Stimulated activated CD4-positive, alpha-beta T cell treated with anti-CD3 and anti-CD28 coated beads, Interleukin-15, amount 100 ng/mL, for 24 hours (primary cell): ENCODE results near the gene IGHMBP2.
"Not testable (repeated sequence)": the region's sequence is repeated elsewhere in the genome, so short reads cannot be mapped to it uniquely, and the experiment has no call there.

Source experiments
- DNase-seq: peaks from one replicate; pipeline ENCODE4 v3.0.0-alpha.2; 2020

The IGHMBP2 gene

DNA sequence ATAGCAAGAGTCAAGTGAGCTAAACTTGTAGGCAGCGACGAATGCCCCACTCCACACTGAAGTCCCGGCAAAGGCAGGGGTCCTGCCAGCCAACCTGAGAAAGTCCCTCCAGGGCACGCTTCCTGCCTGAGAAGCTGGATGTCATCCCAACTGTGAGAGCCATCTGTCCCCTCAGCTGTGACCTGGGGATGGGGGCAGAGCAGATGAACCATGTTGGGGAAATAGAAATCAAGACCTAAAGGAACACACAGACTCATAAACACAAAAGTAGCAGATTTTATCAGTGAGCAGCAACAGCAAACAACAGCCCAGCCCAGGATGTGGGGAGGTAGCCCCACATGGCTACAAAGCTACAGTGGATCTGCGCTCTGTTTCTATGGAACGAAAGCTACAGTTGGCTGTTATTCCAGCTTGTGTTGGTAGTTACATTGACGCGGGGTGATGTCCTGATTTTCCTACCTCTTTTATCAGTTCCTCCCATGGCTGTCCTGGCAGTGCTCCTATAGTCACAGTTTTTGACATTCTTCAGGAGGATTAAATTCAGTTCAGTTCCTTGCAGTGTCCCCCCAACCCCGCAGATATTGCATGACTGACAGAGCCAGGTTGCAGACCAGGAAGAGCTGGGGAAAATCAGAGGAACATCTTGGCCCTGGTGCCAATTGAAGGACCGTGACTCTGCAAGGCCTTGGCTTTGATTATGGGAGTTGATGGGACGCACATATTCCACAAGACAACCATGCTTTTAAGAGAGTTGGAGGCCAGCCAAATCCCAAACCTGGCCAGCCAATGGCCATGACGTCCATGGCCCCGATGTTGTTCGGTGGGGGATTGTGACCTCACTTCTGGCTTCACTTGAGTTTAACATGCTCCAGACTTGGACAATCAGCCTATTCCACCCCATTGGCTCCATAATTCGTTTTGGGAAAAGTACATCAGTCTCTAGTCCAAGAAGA, 62.5 kb downstream of the IGHMBP2 start:
- no peak for DNase-seq

DNA sequence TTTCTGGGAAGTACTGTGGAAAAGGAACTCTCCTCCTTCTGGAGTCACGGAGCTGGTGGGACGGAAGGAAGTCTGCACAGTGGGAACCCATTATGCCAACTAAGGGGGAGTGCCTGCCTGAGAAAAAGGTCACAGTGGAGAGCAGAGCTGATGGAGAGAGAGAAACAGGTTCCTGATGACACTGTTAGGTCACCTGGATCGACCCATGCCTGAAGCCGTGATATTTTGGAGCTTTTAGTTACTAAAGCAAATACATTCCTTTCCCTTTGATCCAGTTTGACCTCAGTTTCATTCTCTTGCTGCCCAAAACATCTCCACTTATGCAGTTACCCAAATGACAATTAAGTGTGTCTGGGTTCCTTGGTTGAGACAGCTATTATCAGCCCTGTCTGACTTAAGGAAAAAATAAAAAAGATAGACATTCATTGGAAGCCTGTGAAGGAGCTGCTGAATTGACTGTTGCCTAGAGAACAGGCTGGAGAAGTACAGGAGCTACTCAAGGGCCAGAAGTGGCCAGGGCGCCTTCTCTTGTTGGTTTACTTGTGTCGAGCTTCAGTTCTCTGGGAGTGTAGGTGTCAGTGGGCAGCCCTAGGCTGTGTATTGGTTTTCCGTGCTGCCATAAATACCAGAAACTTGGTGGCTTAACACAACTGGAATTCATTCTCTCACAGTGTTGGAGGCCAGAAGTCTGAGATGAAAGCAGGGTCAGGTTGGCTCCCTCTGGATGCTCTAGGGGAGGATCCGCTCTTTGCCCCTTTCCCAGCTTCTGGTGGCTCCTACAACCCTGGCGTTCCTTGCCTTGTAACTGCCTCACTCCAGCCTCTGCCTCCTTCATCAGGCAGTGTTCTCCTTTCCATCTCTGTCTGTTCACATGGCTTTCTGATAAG, 63.4 kb downstream of the IGHMBP2 start:
- DNase-seq = no peak

- no peak for DNase-seq
Observed at GRCh38 chr11:68968306-68969250, 64.9 kb downstream of the IGHMBP2 start.

DNA sequence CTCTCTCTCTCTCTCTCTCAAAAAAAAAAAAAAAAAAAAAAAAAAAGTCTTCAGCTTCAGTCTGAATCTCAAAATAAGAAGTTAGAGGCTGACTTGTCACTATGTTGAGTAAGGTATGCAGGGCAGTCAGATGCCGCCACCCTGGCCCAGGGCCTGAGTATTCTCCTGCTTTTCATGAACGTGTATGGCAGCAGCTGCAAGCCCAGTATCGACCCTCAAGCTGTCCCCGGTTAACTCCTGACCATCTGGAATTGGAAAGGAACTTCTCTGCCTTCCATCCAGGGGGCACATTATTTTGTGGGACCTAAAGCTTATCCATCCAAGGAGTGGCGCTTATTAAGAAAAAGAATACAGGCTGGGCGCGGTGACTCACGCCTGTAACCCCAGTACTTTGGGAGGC, 65.7 kb downstream of the IGHMBP2 start:
- DNase-seq = no peak

DNA sequence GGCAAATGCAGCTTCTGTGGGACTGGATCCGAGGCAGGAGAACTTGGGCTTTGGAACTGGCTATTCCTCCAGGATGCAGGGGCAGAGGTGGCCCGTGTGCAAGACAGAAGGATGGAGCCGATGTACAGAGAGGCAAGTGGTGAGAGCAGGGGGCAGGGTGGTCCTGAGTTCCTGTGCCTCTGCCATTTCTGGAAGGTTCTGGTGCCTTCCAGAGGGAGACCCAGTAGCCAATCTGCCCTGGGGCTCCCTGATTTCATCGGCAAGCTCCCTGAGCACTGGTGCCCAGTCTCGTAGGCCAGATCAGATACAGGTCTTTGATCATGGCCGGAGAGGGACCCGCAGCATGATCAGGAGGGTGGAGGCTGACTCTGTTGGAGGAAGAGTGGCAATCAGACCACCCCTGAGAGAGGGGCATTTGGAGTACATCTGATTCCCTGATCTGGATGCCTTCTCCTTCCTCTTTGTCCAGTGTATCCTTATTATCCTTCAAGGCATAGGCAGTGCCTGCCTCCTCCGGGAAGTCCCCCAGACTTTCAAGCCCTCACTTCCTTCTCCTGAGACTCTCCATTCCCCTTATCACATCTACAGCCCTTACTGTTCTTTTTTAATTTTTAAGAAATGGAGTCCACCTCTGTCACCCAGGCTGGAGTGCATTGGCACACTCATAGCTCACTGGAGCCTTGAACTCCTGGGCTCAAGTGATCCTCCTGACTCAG, 67.4 kb downstream of the IGHMBP2 start:
- no peak for DNase-seq

DNA sequence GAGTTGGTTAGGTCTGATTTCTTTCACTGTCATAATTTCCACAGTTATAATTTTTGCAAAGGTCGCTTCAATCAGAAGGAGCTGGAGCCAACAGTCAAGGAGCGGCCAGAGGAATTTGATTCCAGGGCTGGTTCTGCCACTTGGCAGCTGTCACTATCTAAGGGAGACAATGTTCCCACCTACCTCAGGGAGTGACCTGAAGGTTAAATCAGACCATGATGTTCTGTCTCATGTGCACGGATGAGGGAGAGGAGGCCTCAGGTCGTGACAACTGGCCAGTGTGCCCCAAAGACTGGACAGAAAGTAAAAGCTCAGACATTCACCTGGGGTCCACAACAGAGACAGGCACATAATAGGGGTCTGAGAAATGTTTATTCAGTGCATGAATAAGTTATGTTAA, 69.5 kb downstream of the IGHMBP2 start:
- no peak for DNase-seq

- not testable (repeated sequence) for DNase-seq
Observed at GRCh38 chr11:68973706-68974105, 70.0 kb downstream of the IGHMBP2 start.

- DNase-seq = peak; percentile 32
Observed at GRCh38 chr11:68974421-68975194, 70.9 kb downstream of the IGHMBP2 start.

GRCh38 chr11:68976095-68976494, 72.4 kb downstream of the IGHMBP2 start:
- no peak for DNase-seq

- no peak for DNase-seq
Observed at GRCh38 chr11:68976563-68976962, 72.9 kb downstream of the IGHMBP2 start.

GRCh38 chr11:68977781-68978625, 74.3 kb downstream of the IGHMBP2 start:
- no peak for DNase-seq

DNA sequence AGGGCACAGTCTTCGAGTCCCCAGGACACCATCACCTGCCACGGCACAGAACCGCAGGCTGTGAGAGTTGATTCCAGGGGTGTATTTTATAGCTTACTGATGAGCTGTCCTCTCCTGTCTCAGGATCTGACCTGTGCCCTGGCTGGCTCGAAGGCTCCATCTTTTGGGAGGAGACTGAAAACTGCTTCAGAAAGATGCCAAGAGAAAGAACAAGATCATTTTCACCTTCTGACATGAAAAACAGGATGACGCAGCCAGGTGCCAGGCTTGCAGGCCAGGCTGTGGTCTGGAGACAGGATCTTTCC, 74.9 kb downstream of the IGHMBP2 start:
- no peak for DNase-seq

DNA sequence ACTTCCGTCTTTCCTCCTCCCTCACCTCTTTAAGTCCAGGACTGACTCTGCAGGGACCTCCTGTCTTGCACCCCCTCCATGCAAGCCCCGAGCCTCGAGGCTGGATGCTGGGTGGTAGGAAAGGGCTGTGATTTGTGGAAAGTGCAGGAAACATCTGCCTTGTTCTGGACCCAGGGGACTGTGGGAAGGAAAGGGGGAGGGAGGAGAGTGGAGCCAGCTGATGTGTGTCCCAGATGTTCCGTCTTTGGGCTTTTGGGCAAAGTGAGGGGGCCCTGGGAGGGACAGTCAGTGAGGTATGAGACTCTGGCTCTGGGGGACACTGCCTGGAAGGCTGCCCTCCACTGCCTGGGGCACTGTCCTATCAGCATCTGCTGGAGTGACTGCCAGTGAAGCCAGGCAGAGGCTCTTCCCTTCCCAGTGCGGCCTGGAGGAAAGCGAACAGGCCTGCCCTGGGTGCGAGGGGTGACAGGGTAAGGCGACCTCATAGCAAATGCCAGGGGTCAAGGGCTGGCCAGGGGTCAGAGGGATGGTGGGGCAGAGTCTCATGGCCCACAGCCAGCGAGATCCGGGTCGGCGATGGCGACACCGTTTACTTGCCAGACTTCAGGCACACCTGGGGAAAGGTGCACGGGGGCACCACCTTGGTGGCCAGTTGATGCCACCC, 75.4 kb downstream of the IGHMBP2 start:
- no peak for DNase-seq

DNA sequence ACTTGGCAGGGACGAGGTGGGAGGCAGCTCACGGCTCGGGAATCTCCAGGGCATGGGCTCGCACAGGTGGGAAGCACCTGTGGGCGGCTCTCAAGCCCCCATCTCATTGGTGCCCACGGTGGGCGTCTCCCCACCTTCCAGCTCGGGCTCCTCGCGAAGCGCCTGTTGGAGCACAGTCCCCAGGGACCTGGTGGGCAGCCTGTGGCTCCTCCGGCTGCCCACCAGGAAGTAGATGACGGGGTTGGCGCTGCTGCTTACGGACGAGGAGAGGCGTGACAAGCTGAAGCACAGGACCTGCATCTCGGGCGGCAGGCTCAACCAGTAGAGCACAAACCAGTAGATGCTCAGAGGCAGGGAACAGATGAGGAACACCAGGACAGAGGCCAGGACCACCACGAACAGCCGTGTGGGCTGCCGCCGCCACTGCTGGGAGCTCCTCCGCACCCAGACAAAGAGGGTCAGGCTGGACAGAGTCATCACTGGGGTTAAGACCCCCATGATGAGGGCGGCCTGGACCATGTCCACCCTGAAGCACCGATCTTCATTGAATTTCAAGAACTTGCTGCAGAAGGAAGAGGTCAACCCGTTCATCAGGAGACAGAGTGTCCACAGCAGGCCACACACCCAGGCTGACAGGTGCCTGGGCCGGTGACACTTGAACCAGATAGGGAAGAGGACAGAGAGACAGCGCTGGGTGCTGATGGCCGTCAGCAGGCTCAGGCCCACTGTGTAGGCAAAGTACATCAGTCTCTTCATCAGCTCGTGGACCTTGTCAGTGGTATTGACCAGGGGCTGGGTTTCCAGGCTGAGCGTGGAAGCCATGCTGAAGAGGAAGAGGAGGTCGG, 76.5 kb downstream of the IGHMBP2 start:
- DNase-seq = no peak

- no peak for DNase-seq
Observed at GRCh38 chr11:68980776-68981065, 77.0 kb downstream of the IGHMBP2 start, which contains the start of gene MRGPRD. TSS of gene MRGPRD (minus strand) at chr11:68980986. CDS start at chr11:68980986, 0 bp downstream.

GRCh38 chr11:68982134-68982533, 78.4 kb downstream of the IGHMBP2 start:
- no peak for DNase-seq

- no peak for DNase-seq
Observed at GRCh38 chr11:68983801-68984200, 80.1 kb downstream of the IGHMBP2 start.

GRCh38 chr11:68987211-68987610, 83.5 kb downstream of the IGHMBP2 start:
- DNase-seq = no peak

DNA sequence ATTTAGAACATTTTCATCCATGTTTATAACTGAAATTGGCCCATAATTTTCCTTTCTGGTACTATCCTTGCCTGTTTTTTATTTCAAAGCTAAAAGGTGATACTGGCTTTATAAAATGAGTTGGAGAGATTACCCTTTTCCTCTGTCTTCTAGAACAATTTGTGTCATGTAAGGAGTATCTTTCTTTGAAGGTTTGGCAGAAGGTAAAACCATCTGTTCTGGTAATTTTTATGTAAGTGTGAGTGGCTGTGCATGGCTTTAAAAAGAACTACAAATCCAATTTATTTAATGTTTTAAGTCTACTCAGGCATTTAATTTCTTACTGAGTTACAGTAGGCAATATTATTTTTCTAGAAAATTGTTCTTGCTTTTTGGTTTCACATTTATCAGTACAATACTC, 84.8 kb downstream of the IGHMBP2 start:
- DNase-seq = no peak
